GM21786 (cell line): Measurements from ENCODE around the gene USP15.
"Not testable (repeated sequence)": the region's sequence is repeated elsewhere in the genome, so short reads cannot be mapped to it uniquely, and the experiment has no call there.

Experiments used
- ATAC-seq: cut with Tn5 transposase; IDR thresholded peaks from one replicate; pipeline ENCODE4 v1.9.1; 2021; ENCODE audit not compliant: unreplicated experiment

Gene USP15

DNA sequence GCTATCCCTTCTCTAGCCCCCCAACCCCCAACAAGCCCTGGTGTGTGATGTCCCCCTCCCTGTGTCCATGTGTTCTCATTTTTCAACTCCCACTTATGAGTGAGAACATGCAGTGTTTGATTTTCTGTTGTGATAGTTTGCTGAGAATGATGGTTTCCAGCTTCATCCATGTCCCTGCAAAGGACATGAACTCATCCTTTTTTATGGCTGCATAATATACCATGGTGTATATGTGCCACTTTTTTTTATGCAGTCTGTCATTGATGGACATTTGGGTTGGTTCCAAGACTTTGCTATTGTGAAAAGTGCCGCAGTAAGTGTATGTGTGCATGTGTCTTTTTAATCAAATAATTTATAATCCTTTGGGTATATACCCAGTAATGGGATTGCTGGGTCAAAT lies 104.5 kb downstream of the USP15 start:
- not testable (repeated sequence) for ATAC-seq

DNA sequence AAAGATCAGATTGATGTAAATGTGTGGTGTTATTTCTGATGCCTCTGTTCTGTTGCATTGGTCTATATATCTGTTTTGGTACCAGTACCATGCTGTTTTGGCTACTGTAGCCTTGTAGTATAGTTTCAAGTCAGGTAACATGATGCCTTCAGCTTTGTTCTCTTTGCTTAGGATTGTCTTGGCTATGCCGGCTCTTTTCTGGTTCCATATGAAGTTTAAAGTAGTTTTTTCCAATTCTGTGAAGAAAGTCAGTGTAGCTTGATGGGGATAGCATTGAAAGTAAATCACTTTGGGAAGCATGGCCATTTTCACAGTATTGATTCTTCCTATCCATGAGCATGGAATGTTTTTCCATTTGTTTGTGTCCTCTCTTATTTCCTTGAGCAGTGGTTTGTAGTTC lies 105.6 kb downstream of the USP15 start:
- not testable (repeated sequence) for ATAC-seq

DNA sequence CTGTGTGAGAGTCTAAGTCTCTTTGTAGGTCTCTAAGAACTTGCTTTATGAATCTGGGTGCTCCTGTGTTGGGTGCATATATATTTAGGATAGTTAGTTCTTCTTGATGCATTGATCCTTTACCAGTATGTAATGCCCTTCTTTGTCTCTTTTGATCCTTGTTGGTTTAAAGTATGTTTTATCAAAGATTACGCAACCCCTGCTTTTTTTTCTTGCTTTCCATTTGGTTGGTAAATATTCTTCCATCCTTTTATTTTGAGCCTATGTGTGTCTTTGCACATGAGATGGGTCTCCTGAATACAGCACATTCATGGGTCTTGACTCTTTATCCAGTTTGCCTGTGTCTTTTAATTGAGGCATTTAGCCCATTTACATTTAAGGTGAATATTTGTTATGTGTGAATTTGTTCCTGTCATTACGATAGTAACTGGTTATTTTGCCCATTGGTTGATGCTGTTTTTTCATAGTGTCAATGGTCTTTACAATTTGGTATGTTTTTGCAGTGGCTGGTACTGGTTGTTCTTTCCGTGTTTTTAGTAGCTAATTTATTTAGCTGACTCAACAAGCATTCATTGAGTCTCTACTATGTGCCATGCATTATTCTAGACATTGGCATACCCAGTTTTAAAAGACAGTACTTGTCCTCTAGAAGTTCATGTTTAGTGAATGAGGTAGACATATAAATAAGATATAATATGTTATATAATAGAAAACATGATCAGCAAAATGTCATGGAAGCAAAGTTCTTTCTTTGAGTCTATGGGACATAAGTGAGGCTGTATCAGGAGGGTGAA lies 108.4 kb downstream of the USP15 start:
- ATAC-seq = not testable (repeated sequence)

GRCh38 chr12:62370189-62370588 lies 110.0 kb downstream of the USP15 start:
- no peak for ATAC-seq

DNA sequence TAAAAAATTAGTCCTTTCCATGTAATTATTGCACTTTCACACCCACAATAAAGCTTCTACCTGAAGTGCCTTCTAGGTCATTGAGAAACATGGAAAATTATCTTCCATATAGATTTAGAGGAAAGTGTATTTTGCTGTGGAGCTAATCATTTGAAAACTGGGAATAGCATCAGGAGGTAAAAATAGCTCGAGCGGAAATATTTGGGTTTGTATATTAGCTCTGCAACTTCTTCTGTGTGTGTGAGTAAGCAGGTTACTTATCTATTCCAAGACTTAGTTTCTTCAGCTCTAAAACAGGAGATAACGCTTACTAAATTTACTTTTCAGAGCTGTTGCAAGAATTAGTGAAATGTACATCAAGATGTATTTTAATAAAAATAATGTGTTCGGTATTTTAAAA lies 111.5 kb downstream of the USP15 start:
- ATAC-seq = no peak

DNA sequence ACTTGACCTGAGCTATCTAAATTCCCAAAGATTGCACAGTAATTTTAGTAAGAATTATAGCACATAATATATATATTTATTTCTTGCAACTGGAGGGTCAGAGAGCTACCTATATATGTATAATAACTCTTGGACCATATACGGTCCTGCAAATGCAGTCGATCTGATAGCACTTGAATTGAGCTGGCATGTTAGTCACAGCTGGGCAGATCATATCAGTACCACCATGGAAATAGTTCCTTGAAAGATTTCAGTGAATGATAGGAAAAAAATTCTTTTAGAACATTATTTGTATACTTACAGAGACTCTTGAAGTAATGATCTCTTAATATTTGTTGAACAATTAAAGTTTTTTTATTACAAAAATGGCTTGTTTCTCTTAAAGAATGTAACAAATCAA lies 111.9 kb downstream of the USP15 start:
- ATAC-seq = no peak

- ATAC-seq = no peak
Observed at GRCh38 chr12:62372825-62373224, 112.6 kb downstream of the USP15 start.

- ATAC-seq = no peak
Observed at GRCh38 chr12:62375603-62376002, 115.4 kb downstream of the USP15 start.

- ATAC-seq = no peak
Observed at GRCh38 chr12:62379026-62379722, 119.0 kb downstream of the USP15 start.

DNA sequence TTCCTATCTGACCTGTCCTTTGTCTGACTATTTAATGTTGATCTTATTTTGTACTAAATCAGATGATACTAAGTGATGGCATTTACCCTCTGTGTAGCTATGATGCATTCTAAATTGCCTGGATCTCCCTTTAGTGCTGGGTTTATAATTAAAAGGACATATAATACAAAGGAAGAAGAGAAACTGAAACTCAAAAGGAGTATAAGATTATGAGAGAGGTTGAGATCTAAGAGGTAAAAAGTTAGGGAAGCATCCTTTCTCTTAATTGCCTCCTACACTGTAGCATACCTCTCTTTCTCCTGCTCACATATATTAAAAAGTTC lies 119.5 kb downstream of the USP15 start:
- ATAC-seq = no peak

- ATAC-seq = no peak
Observed at GRCh38 chr12:62382526-62382925, 122.3 kb downstream of the USP15 start.

- ATAC-seq = no peak
Observed at GRCh38 chr12:62396750-62397149, 136.5 kb downstream of the USP15 start.

DNA sequence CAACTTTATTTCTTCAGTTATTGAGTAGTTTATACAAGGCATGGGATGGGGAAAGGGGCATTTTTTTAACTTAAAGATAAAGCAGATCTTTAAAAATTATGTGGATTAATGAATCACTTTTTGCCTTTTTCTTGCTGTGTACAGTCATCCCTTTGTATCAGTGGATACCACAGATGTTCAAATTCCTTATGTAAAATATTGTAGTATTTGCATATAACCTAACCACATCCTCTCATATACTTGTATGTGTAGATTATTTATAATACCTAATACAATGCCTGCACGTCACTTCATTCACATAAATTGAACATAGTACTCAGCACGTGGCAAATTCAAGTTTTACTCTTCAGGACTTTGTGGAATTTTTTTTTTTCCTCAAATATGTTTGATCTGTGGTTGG lies 139.9 kb downstream of the USP15 start:
- no peak for ATAC-seq

GRCh38 chr12:62401631-62402030 lies 141.4 kb downstream of the USP15 start:
- ATAC-seq = no peak

GRCh38 chr12:62403031-62403430 lies 142.8 kb downstream of the USP15 start:
- ATAC-seq = no peak

- ATAC-seq = no peak
Observed at GRCh38 chr12:62407587-62407986, 147.4 kb downstream of the USP15 start.

GRCh38 chr12:62409068-62409467 lies 148.9 kb downstream of the USP15 start:
- no peak for ATAC-seq

- ATAC-seq = no peak
Observed at GRCh38 chr12:62414180-62414579, 154.0 kb downstream of the USP15 start.

DNA sequence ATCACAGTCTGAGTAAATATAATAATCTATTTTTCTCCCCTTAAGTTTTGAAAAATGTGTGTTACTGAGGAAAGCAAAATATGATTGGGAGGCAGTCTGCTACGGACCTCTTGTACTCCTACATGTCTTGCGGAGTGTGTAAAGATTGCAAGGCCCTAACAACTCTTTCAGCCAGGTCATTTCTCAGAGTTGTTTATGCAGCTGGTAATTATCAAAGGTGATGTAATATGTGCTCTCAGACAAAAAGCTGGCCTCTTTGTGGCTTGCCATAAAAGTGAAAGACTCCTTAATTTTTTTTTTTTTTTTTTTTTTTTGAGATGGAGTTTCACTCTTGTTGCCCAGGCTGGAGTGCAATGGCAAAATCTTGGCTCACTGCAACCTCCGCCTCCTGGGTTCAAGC lies 165.9 kb downstream of the USP15 start:
- ATAC-seq = no peak

GRCh38 chr12:62429457-62429856 lies 169.3 kb downstream of the USP15 start:
- ATAC-seq = no peak

DNA sequence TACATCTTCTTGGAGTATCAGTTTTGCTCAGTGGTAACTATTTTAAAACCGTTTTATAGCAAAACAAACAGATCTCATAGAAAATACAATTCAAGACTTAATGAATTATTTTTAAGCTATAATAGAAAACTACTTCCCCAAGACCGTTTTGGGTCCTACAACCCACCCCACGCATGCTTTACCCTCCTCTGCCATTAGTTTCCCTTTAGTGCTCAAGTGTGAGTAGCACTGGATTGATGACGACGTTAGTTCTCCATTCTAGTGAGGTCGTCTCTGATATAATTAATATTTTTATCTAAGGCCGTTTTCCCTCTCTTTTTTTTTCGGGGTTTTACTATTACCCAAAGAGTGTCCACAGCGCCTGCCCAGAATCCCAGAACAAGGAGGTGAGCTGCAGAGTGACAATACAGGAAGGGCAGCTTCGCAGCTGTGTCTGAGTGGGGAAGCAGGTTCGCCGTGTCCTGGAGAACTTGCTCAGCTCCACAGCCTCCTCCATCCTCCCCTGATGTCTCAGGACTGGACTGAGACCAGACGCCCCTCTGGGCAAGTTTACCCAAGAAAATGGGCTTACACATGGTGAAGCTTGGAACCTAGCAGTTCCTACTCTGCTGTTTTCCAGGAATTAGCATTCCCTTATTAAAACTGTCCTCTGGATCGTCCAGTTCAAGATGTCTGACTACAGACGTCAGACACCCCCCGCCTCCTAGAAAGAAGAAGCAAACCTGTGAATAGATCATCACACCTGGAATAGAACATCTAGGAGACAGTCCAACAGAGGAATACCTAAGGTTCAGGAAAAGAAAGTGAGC lies 174.5 kb downstream of the USP15 start:
- no peak for ATAC-seq
